Endothelial cell of umbilical vein (primary cell): ENCODE data around the gene NT5DC1. TPM values are rescaled to one million over a fixed set of nuclear protein-coding genes. Genes with fewer than 3 reads are reported as not detected.

Source experiments
- BruUV-seq: library from RNA; stranded (reverse); fragments of 400-500 nt; replicated peaks from 2 replicates; lab custom pipeline; 2021; lab: Mats Ljungman, UMichigan
- CTCF ChIA-PET: fragments of 300-600, 350-600 bp; sonication (Branson Sonifier 250); formaldehyde crosslinking; loops from one replicate; lab custom pipeline; 2021; ENCODE audit warnings: antibody characterized with exemption, inconsistent platforms; lab: Charles Lee
- POLR2A ChIA-PET: fragments of 300-600, 350-600 bp; sonication (Branson Sonifier 250); formaldehyde crosslinking; loops from one replicate; lab custom pipeline; 2021; ENCODE audit warnings: antibody characterized with exemption, inconsistent platforms; lab: Charles Lee
- DNase-seq: peaks from one replicate; pipeline ENCODE4 v3.0.0-alpha.2; 2011; ENCODE audit warnings: low read depth, low spot score
- FAIRE-seq: peaks from 2 replicates; lab custom pipeline; 2011; peaks lifted over from hg19 to GRCh38; lab: Jason Lieb, UNC
- H2AFZ ChIP-seq: 2 replicates; pipeline ENCODE4 v1.6.0; 2012; ENCODE audit warnings: low read depth, low read length, control low read depth, inconsistent platforms
- H3K27ac ChIP-seq: 2 replicates; pipeline ENCODE4 v1.5.1; 2011; ENCODE audit warnings: low read depth, mild to moderate bottlenecking, control low read depth, low read length, moderate library complexity; ENCODE audit not compliant: insufficient read depth
- H3K27me3 ChIP-seq, 2 experiments: 2 replicates each; pipeline versions ENCODE4 v1.6.0 to v1.6.1; 2011; ENCODE audit warnings: low read length in 2 of 2, mixed read lengths in 1 of 2; ENCODE audit not compliant: control insufficient read depth in 2 of 2, insufficient read depth in 2 of 2
- H3K36me3 ChIP-seq, 2 experiments: 2 replicates in 1 of 2; 3 replicates in 1 of 2; pipeline ENCODE4 v1.5.1; 2011; ENCODE audit warnings: low read length in 2 of 2, mild to moderate bottlenecking in 1 of 2, moderate library complexity in 1 of 2; ENCODE audit not compliant: control insufficient read depth in 2 of 2, insufficient read depth in 2 of 2; ENCODE audit errors: extremely low read depth in 1 of 2
- H3K4me1 ChIP-seq: 3 replicates; pipeline ENCODE4 v1.5.1; 2011; ENCODE audit warnings: mild to moderate bottlenecking, low read length; ENCODE audit not compliant: control insufficient read depth, insufficient read depth; ENCODE audit errors: extremely low read depth
- H3K4me2 ChIP-seq: 2 replicates; pipeline ENCODE4 v1.6.1; 2011; ENCODE audit warnings: low read length, control low read depth, mixed read lengths; ENCODE audit not compliant: insufficient read depth
- H3K4me3 ChIP-seq, 3 experiments: fragments of 200-600 bp in 1 of 3; sonication (generic), shearing (Covaris generic) in 1 of 3; replicated peaks in 1 of 3; 2 replicates each; pipeline ENCODE4 v1.5.1; 2011 to 2016; ENCODE audit warnings: control low read depth in 3 of 3, low read length in 3 of 3, mild to moderate bottlenecking in 2 of 3, inconsistent platforms in 1 of 3, low read depth in 1 of 3, moderate library complexity in 1 of 3; ENCODE audit not compliant: insufficient read depth in 1 of 3
- H3K79me2 ChIP-seq: 2 replicates; pipeline ENCODE4 v1.6.0; 2012; ENCODE audit warnings: low read length, inconsistent platforms; ENCODE audit not compliant: control insufficient read depth, insufficient read depth
- H3K9ac ChIP-seq: replicated peaks from 2 replicates; pipeline ENCODE3; 2011; ENCODE audit warnings: low read length, control low read depth; ENCODE audit not compliant: insufficient read depth; ENCODE audit errors: extremely low read depth
- H3K9me1 ChIP-seq: replicated peaks from 3 replicates; pipeline ENCODE4 v1.6.0; 2011; ENCODE audit warnings: mild to moderate bottlenecking, low read length; ENCODE audit not compliant: control insufficient read depth, insufficient read depth; ENCODE audit errors: extremely low read depth
- H3K9me3 ChIP-seq: replicated peaks from 2 replicates; pipeline ENCODE4 v1.5.1; 2012; ENCODE audit warnings: low read length, inconsistent platforms; ENCODE audit not compliant: control insufficient read depth, insufficient read depth
- H4K20me1 ChIP-seq: replicated peaks from 2 replicates; pipeline ENCODE3; 2011; ENCODE audit warnings: mild to moderate bottlenecking, low read length; ENCODE audit not compliant: control insufficient read depth, insufficient read depth; ENCODE audit errors: extremely low read depth
- CTCF ChIP-seq, 2 donors: IDR thresholded peaks; 1 replicate in 1 of 2; 2 replicates in 1 of 2; pipeline ENCODE4 v1.5.1; 2011; ENCODE audit warnings: low read length in 2 of 2, mild to moderate bottlenecking in 2 of 2, moderate library complexity in 2 of 2, control low read depth in 1 of 2, inconsistent platforms in 1 of 2, low read depth in 1 of 2; ENCODE audit not compliant: insufficient read depth in 1 of 2; ENCODE audit errors: extremely low read depth in 1 of 2
- FOS ChIP-seq: IDR thresholded peaks from 2 replicates; pipeline ENCODE4 v1.6.1; 2011; ENCODE audit warnings: mild to moderate bottlenecking, low read length, moderate library complexity, borderline replicate concordance; ENCODE audit not compliant: insufficient read depth
- GATA2 ChIP-seq: IDR thresholded peaks from 2 replicates; pipeline ENCODE4 v1.7.0; 2011; ENCODE audit warnings: low read depth, mild to moderate bottlenecking, moderate library complexity, mixed read lengths, low read length; ENCODE audit not compliant: insufficient read length, insufficient read depth
- dilution Hi-C: fragments of 300-500 bp; cut with MboI; formaldehyde crosslinking; loops from one replicate; pipeline ENCODE4 v1.15.0; 2019; ENCODE audit warnings: low sequenced_read_pairs; ENCODE audit not compliant: extremely low pct_ligation_motif_present
- intact Hi-C: fragments of 100-400 bp; cut with micrococcal nuclease; formaldehyde crosslinking; loops from one replicate; pipeline ENCODE4 v1.10.0; 2022
- polyA plus RNA-seq, 4 experiments: library from polyadenylated mRNA; depleted of rRNA in 3 of 4; stranded (reverse) in 3 of 4; unstranded in 1 of 4; fragments of >200 nt; gene quantifications; 2 replicates each; pipeline versions ENCODE4 v1.2.1 to v1.2.3, GENCODE V29; 2011 to 2012; ENCODE audit warnings: missing spikeins in 1 of 4
- total RNA-seq: library from RNA; stranded (reverse); gene quantifications from 2 replicates; pipeline ENCODE4 v1.2.3, GENCODE V29; 2021

NT5DC1 gene
- total and polyA plus RNA-seq, 2 donors (not counting 3 experiments of a cell fraction or from before 2014, with no cell fraction given): 11.3 to 24.3 TPM

GRCh38 chr6:116268589-116269293 lies 168.1 kb downstream of the NT5DC1 start:
- CTCF ChIA-PET: interaction anchor here (0.7 to 7.7 kb wide), 62 partner anchors 8 to 700 kb away, joined by 3 to 170 read pairs (median 5); partner anchors contain the start of genes CALHM4, CALHM5, DSE and FAM162B
- TF ChIP-seq GATA2 (peak; percentile 66), CTCF (IDR thresholded peaks at IDR 0.05; ENCODE audit: extremely low read depth in 1 of 2, insufficient read depth in 1 of 2, low read depth in 1 of 2, low read length in 2 of 2) (peak; percentile 63 to 68), FOS (no peak)
- Histone ChIP-seq H2AFZ (no peak overlapping the region), H3K27me3 (no peaks in the 10 kb centered on the region), H3K4me3 (no peak overlapping the region), H4K20me1 (no peaks in the 10 kb centered on the region), H3K79me2 (no peaks in the 10 kb centered on the region), H3K36me3 (no peaks in the 10 kb centered on the region), H3K27ac (no peak overlapping the region), H3K9ac (no peak overlapping the region), H3K9me3 (no peaks in the 10 kb centered on the region), H3K4me2 (no peak overlapping the region), H3K4me1 (no peaks in the 10 kb centered on the region), H3K9me1 (no peaks in the 10 kb centered on the region)
- POLR2A ChIA-PET: interaction anchor here (0.6 to 1.1 kb wide), 4 partner anchors 10 to 15 kb away, joined by 3 to 8 read pairs (median 4); partner anchors contain the start of genes TSPYL1 and TSPYL4
- intact Hi-C loops (loop anchor here (1.0 to 5.0 kb wide), 5 partner anchors 50 to 699 kb away; no protein-coding TSS in a partner anchor), dilution Hi-C loops (no loop called here)
- BruUV-seq: no TSS peak
- DNase-seq (peak; percentile 82), FAIRE-seq (peak; percentile 83)
